GM12878 (cell line): ENCODE data around the gene SEC63. TPM values are rescaled to one million over a fixed set of nuclear protein-coding genes. Genes with fewer than 3 reads are reported as not detected.

Experiments used
- ATAC-seq: fragments of 200-7000 bp; cut with Tn5 transposase; 3 replicates; pipeline ENCODE4 v1.9.1; 2020; ENCODE audit warnings: mild to moderate bottlenecking, moderate library complexity
- BruUV-seq: library from RNA; stranded (reverse); fragments of 400-500 nt; replicated peaks from 2 replicates; lab custom pipeline; 2021; lab: Mats Ljungman, UMichigan
- CTCF ChIA-PET: fragments of 300-600 bp; sonication (Branson Sonifier 250); formaldehyde crosslinking; extraction: SDS; loops from one replicate; lab custom pipeline; 2021; ENCODE audit warnings: inconsistent platforms; lab: Yijun Ruan, JAX
- POLR2A ChIA-PET: fragments of 350-600 bp; formaldehyde crosslinking; extraction: SDS; loops from one replicate; lab custom pipeline; 2021; ENCODE audit warnings: inconsistent platforms; lab: Charles Lee
- RAD21 ChIA-PET: fragments of 300-600 bp; sonication (Branson Sonifier 250); formaldehyde crosslinking; loops from one replicate; lab custom pipeline; 2023; ENCODE audit warnings: antibody characterized with exemption; ENCODE audit not compliant: unreplicated experiment; lab: Charles Lee
- SMC1A ChIA-PET: fragments of 300-600 bp; sonication (Branson Sonifier 250); formaldehyde crosslinking; loops from one replicate; lab custom pipeline; 2023; ENCODE audit not compliant: unreplicated experiment, uncharacterized antibody; lab: Charles Lee
- DNase-seq: peaks from one replicate; pipeline ENCODE4 v3.0.0-alpha.2; 2011; ENCODE audit warnings: low read depth, low spot score
- FAIRE-seq: peaks from 3 replicates; lab custom pipeline; 2011; peaks lifted over from hg19 to GRCh38; lab: Jason Lieb, UNC
- H2AFZ ChIP-seq: 2 replicates; pipeline ENCODE4 v1.6.0; 2011; ENCODE audit warnings: low read depth, low read length, control low read depth; ENCODE audit not compliant: control insufficient read depth
- H3K27ac ChIP-seq: 2 replicates; pipeline ENCODE4 v1.5.1; 2011; ENCODE audit warnings: control low read depth; ENCODE audit not compliant: control insufficient read depth, insufficient read depth
- H3K27me3 ChIP-seq, 2 experiments: replicated peaks in 1 of 2; 2 replicates each; pipeline versions ENCODE4 v1.6.0 to v1.6.1; 2011; ENCODE audit warnings: low read length in 1 of 2; ENCODE audit not compliant: control insufficient read depth in 2 of 2, insufficient read depth in 2 of 2
- H3K36me3 ChIP-seq, 2 experiments: 2 replicates each; pipeline ENCODE4 v1.5.1; 2011; ENCODE audit warnings: low read length in 1 of 2; ENCODE audit not compliant: control insufficient read depth in 2 of 2, insufficient read depth in 2 of 2
- H3K4me1 ChIP-seq: 2 replicates; pipeline ENCODE4 v1.6.1; 2011; ENCODE audit warnings: mild to moderate bottlenecking, low read length, moderate library complexity, mixed read lengths; ENCODE audit not compliant: control insufficient read depth, insufficient read depth
- H3K4me2 ChIP-seq: 2 replicates; pipeline ENCODE4 v1.6.0; 2011; ENCODE audit warnings: control low read depth; ENCODE audit not compliant: control insufficient read depth, insufficient read depth
- H3K4me3 ChIP-seq: fragments of 200-600 bp; sonication (generic); 2 replicates; pipeline ENCODE4 v1.5.1; 2016
- H3K79me2 ChIP-seq: 2 replicates; pipeline ENCODE4 v1.6.0; 2011; ENCODE audit warnings: low read length; ENCODE audit not compliant: control insufficient read depth, insufficient read depth
- H3K9ac ChIP-seq: 2 replicates; pipeline ENCODE4 v1.8.0; 2011; ENCODE audit warnings: low read length, control low read depth, mixed read lengths; ENCODE audit not compliant: control insufficient read depth, insufficient read depth
- H3K9me3 ChIP-seq: replicated peaks from 3 replicates; pipeline ENCODE4 v1.5.1; 2011; ENCODE audit warnings: mild to moderate bottlenecking, low read length; ENCODE audit not compliant: control insufficient read depth, insufficient read depth
- H4K20me1 ChIP-seq: 2 replicates; pipeline ENCODE4 v1.6.0; 2011; ENCODE audit not compliant: control insufficient read depth, insufficient read depth
- ATF2 ChIP-seq: IDR thresholded peaks from 2 replicates; pipeline ENCODE4 v1.6.1; 2012; ENCODE audit warnings: low read length, inconsistent platforms
- E2F8 ChIP-seq: fragments of 450-650 bp; IDR thresholded peaks from 2 replicates; pipeline ENCODE4 v1.6.1; 2018; ENCODE audit warnings: mild to moderate bottlenecking, low read depth, moderate library complexity; ENCODE audit not compliant: partially characterized antibody
- E4F1 ChIP-seq: fragments of 450-650 bp; IDR thresholded peaks from 2 replicates; pipeline ENCODE4 v1.6.1; 2018; ENCODE audit warnings: borderline replicate concordance, mild to moderate bottlenecking; ENCODE audit not compliant: partially characterized antibody
- ETV6 ChIP-seq, 2 experiments: fragments of 450-650 bp in 1 of 2; IDR thresholded peaks in 1 of 2; conservative IDR thresholded peaks in 1 of 2; 2 replicates each; pipeline ENCODE4 v1.6.1; 2014; ENCODE audit warnings: antibody characterized with exemption in 1 of 2, borderline replicate concordance in 1 of 2, low read depth in 1 of 2, mild to moderate bottlenecking in 1 of 2, moderate library complexity in 1 of 2
- JUND ChIP-seq: IDR thresholded peaks from 2 replicates; pipeline ENCODE4 v1.6.1; 2012; ENCODE audit warnings: low read depth, mild to moderate bottlenecking, low read length, improper control_type of control experiment, moderate library complexity
- MTA3 ChIP-seq: IDR thresholded peaks from 2 replicates; pipeline ENCODE4 v1.6.1; 2012; ENCODE audit warnings: low read length, inconsistent platforms, borderline replicate concordance
- MXI1 ChIP-seq: fragments of 150-350 bp; IDR thresholded peaks from 2 replicates; pipeline ENCODE4 v1.6.1; 2011; ENCODE audit warnings: low read depth, mild to moderate bottlenecking, inconsistent platforms, low read length, improper control_type of control experiment
- MYB ChIP-seq: fragments of 150-350 bp; IDR thresholded peaks from 2 replicates; pipeline ENCODE4 v1.6.1; 2014; ENCODE audit warnings: mild to moderate bottlenecking, low read depth, low read length, borderline replicate concordance
- SMAD5 ChIP-seq: IDR thresholded peaks from 2 replicates; pipeline ENCODE4 v1.6.1; 2016; ENCODE audit warnings: antibody characterized with exemption, low read depth
- SUPT20H ChIP-seq: IDR thresholded peaks from 2 replicates; pipeline ENCODE4 v1.6.1; 2011; ENCODE audit warnings: low read depth, mild to moderate bottlenecking, low read length, moderate library complexity, borderline replicate concordance; ENCODE audit not compliant: control insufficient read depth
- TARDBP ChIP-seq: IDR thresholded peaks from 2 replicates; pipeline ENCODE4 v1.6.1; 2016; ENCODE audit warnings: borderline replicate concordance
- TCF12 ChIP-seq: IDR thresholded peaks from 2 replicates; pipeline ENCODE4 v1.6.1; 2011; ENCODE audit warnings: low read depth, mild to moderate bottlenecking, low read length
- WGBS: methylation state at CpG from one replicate; pipeline ENCODE4 v1.1.6; 2016; ENCODE audit warnings: low lambda C conversion rate; ENCODE audit not compliant: insufficient replicate concordance, insufficient coverage; ENCODE audit errors: missing lambda C conversion rate; 5-methylcytosine and 5-hydroxymethylcytosine counted together
- in situ Hi-C: fragments of 300-500 bp; cut with MboI; formaldehyde crosslinking; loops from 9 replicates; pipeline ENCODE4 v1.14.3; 2018; ENCODE audit warnings: mixed read lengths
- intact Hi-C: fragments of 100-400 bp; cut with micrococcal nuclease; formaldehyde crosslinking; loops from one replicate; pipeline ENCODE4 v1.14.2; 2022; ENCODE audit not compliant: unreplicated experiment
- polyA plus RNA-seq, 11 experiments: library from polyadenylated mRNA; depleted of rRNA in 4 of 11; unstranded in 6 of 11; stranded (reverse) in 5 of 11; fragments of >200 nt; fragmentation: Nextera tagmentation in 4 of 11; fragmentation: Illumina TruSeq in 1 of 11; extraction: Ambion mirVana in 4 of 11; extraction: Trizol in 1 of 11; gene quantifications; 1 replicate in 1 of 11; 2 replicates in 10 of 11; pipeline versions ENCODE4 v1.2.1 to v1.2.3, GENCODE V29; 2011 to 2016; ENCODE audit warnings: inconsistent platforms in 2 of 11, missing spikeins in 2 of 11, low read depth in 1 of 11
- total RNA-seq, 4 experiments: library from RNA; depleted of rRNA in 3 of 4; stranded (reverse); fragments of >200 nt in 3 of 4; fragmentation: Illumina TruSeq in 1 of 4; extraction: Trizol in 1 of 4; gene quantifications; 2 replicates each; pipeline versions ENCODE4 v1.2.1 to v1.2.3, GENCODE V29; 2013 to 2021
- TF ChIP-seq, protein P1 (sequence below): fragments of 450-650 bp; conservative IDR thresholded peaks from 2 replicates; pipeline ENCODE4 v1.6.1; 2017; ENCODE audit warnings: mild to moderate bottlenecking, moderate library complexity
- TF ChIP-seq, protein P2 (sequence below): IDR thresholded peaks from 2 replicates; pipeline ENCODE4 v1.6.1; 2011; ENCODE audit warnings: mild to moderate bottlenecking, low read depth, low read length, moderate library complexity; ENCODE audit not compliant: insufficient replicate concordance

SEC63 gene
- total and polyA plus RNA-seq, 10 of the 15 experiments (the other 5 are each of a cell fraction or from before 2014, with no cell fraction given), result 10.1 to 87.0 (median 34.3) TPM

DNA sequence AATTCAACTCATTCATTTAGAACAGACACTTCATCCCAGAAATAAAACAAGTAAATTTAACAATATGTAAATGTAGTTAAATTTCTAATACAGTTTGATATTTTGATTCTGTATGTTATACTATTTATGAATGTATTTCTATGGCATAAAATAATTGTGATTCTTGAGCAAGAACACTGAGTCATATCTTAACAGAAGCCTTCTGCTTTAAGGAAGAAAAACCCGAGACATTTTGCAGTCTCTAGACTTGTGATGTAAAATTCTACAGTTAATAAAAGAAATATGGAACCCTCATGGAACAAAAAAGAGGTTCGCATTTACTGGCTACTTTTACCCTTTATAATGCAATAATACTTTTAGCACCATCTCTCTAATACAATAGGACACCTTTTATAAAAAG is 86.0 kb downstream of the SEC63 start:
- no TSS peak for BruUV-seq
- DNase-seq (no peak), FAIRE-seq (no peak), ATAC-seq (no peak)
- no peak overlapping the region for H3K4me2 ChIP-seq
- no peak overlapping the region for H2AFZ ChIP-seq
- H3K79me2 ChIP-seq, result no peaks in the 10 kb centered on the region
- H3K27ac ChIP-seq, result no peak overlapping the region
- in situ Hi-C loops (no loop called here), intact Hi-C loops (loop anchor here (10.0 kb wide), 1 partner anchor 183 kb away; no protein-coding TSS in a partner anchor)
- ChIA-PET CTCF (no interaction called here), SMC1A (no interaction called here), POLR2A (no interaction called here)
- H3K4me1 ChIP-seq, result 0 out of 2 replicates have a peak, but pooled peaks cover 5% of the 10 kb centered on the region
- H3K9ac ChIP-seq, result no peak overlapping the region
- no peaks in the 10 kb centered on the region for H3K9me3 ChIP-seq
- H3K27me3 ChIP-seq, result no peaks in the 10 kb centered on the region
- H4K20me1 ChIP-seq, result no peaks in the 10 kb centered on the region
- H3K36me3 ChIP-seq, result peaks cover 4% of the 10 kb centered on the region in 2 experiments; a peak in 2 of 4 replicates
- WGBS, result 68% methylated on average over 2 of the region's 2 CpGs
- TF ChIP-seq SMAD5 (no peak), E4F1 (no peak), JUND (no peak), TCF12 (no peak), TARDBP (no peak), MXI1 (no peak), ETV6 (conservative IDR thresholded peaks at IDR 0.05 in 1 of 2, IDR thresholded peaks at IDR 0.05 in 1 of 2; ENCODE audit: borderline replicate concordance in 1 of 2, low read depth in 1 of 2) (no peak), ATF2 (no peak), SUPT20H (no peak), MYB (no peak), E2F8 (no peak), MTA3 (no peak)
- TF ChIP-seq, protein P1, sequence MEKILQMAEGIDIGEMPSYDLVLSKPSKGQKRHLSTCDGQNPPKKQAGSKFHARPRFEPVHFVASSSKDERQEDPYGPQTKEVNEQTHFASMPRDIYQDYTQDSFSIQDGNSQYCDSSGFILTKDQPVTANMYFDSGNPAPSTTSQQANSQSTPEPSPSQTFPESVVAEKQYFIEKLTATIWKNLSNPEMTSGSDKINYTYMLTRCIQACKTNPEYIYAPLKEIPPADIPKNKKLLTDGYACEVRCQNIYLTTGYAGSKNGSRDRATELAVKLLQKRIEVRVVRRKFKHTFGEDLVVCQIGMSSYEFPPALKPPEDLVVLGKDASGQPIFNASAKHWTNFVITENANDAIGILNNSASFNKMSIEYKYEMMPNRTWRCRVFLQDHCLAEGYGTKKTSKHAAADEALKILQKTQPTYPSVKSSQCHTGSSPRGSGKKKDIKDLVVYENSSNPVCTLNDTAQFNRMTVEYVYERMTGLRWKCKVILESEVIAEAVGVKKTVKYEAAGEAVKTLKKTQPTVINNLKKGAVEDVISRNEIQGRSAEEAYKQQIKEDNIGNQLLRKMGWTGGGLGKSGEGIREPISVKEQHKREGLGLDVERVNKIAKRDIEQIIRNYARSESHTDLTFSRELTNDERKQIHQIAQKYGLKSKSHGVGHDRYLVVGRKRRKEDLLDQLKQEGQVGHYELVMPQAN, result no peak
- TF ChIP-seq, protein P2, sequence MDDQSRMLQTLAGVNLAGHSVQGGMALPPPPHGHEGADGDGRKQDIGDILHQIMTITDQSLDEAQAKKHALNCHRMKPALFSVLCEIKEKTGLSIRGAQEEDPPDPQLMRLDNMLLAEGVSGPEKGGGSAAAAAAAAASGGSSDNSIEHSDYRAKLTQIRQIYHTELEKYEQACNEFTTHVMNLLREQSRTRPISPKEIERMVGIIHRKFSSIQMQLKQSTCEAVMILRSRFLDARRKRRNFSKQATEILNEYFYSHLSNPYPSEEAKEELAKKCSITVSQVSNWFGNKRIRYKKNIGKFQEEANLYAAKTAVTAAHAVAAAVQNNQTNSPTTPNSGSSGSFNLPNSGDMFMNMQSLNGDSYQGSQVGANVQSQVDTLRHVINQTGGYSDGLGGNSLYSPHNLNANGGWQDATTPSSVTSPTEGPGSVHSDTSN, result no peak
- TF ChIP-seq, all 136 proteins: peak for 0
- RAD21 ChIA-PET, result no interaction called here
- no peak overlapping the region for H3K4me3 ChIP-seq
